ENCODE measurements around the gene SCAF8. TPM values are rescaled to one million over a fixed set of nuclear protein-coding genes. Genes with fewer than 3 reads are reported as not detected.
"Not testable (repeated sequence)": the region's sequence is repeated elsewhere in the genome, so short reads cannot be mapped to it uniquely, and the experiment has no call there.

Gene SCAF8
- total and polyA plus RNA-seq, 2 donors (not counting 1 experiment from before 2014, with no cell fraction given) = 25.7 to 75.2 TPM

DNA sequence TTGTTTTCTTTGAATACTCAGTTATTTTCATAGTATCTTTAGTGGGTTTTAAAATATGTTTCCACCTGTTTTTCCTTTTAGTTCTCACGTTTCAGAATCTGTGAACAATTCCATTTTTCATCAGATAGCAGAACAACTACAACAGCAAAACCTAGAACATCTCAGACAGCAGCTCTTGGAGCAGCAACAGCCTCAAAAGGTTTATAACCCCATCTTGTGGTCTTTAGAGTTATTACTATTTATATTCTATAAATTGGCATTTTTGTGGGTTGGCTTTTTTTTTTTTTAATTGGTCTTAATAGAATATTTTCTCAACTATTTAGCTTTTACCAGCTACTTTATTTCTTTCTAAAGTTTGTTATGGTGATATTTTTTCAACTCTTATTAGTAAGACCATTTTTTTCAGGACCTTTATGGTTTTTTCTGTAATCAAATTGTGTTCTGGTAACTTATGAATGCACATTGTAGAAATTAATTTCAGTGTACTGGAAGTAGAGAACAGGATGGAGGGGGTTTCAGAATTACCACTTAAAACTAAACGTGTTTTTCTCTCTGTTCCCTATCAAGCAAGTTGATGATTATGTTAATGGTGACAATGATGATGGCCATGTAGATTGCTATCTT is 72.2 kb downstream of the SCAF8 start:
- peaks cover 22 to 74% of the 10 kb centered on the region in 2 experiments for H3K36me3 ChIP-seq (replicated peaks in 1 of 2; ENCODE audit: control extremely low read depth in 1 of 2, control insufficient read depth in 1 of 2, extremely low read depth in 1 of 2, insufficient read depth in 2 of 2, low read length in 1 of 2)
- Mint-ChIP-seq H3K4me3 (no peak overlapping the region), H3K9me3 (ENCODE audit: insufficient read depth) (no peaks in the 10 kb centered on the region), H3K27me3 (no peaks in the 10 kb centered on the region), H3K27ac (no peak overlapping the region), H3K4me1 (peaks cover 4% of the 10 kb centered on the region)
- intact Hi-C loops (cut with micrococcal nuclease) = loop anchor here (1.0 kb wide), 2 partner anchors 72 to 130 kb away; partner anchors contain the start of gene SCAF8
- no peaks in the 10 kb centered on the region for H4K20me1 ChIP-seq (ENCODE audit: control insufficient read depth, insufficient read depth, low read length, poor library complexity, severe bottlenecking)
- ChIA-PET CTCF (interaction anchor here (0.8 to 10.6 kb wide), 14 partner anchors 8 to 369 kb away, joined by 3 to 267 read pairs (median 6); no protein-coding TSS in a partner anchor), POLR2A (interaction anchor here (0.5 kb wide), 1 partner anchor 121 kb away, joined by 3 read pairs; no protein-coding TSS in a partner anchor)
- H3K9me3 ChIP-seq (ENCODE audit: control extremely low read depth in 1 of 3, control insufficient read depth in 2 of 3, insufficient read depth in 1 of 3, low read length in 2 of 3) = no peaks in the 10 kb centered on the region
- DNase-seq (peak; percentile 57), ATAC-seq (ENCODE audit: low read depth) (peak; percentile 49)
- peaks cover 10% of the 10 kb centered on the region for H3K79me2 ChIP-seq (ENCODE audit: control insufficient read depth, insufficient read depth, low read length)
- no peak overlapping the region for H3K9ac ChIP-seq (ENCODE audit: low read length)
- no peak for TF ChIP-seq EZH2 (IDR thresholded peaks at IDR 0.05; ENCODE audit: borderline replicate concordance, insufficient read depth, low read depth, low read length, poor library complexity, severe bottlenecking)
- TF ChIP-seq, protein P1, sequence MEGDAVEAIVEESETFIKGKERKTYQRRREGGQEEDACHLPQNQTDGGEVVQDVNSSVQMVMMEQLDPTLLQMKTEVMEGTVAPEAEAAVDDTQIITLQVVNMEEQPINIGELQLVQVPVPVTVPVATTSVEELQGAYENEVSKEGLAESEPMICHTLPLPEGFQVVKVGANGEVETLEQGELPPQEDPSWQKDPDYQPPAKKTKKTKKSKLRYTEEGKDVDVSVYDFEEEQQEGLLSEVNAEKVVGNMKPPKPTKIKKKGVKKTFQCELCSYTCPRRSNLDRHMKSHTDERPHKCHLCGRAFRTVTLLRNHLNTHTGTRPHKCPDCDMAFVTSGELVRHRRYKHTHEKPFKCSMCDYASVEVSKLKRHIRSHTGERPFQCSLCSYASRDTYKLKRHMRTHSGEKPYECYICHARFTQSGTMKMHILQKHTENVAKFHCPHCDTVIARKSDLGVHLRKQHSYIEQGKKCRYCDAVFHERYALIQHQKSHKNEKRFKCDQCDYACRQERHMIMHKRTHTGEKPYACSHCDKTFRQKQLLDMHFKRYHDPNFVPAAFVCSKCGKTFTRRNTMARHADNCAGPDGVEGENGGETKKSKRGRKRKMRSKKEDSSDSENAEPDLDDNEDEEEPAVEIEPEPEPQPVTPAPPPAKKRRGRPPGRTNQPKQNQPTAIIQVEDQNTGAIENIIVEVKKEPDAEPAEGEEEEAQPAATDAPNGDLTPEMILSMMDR (IDR thresholded peaks at IDR 0.05) = peak; percentile 77
- no peak overlapping the region for H3K4me3 ChIP-seq (ENCODE audit: control extremely low read depth in 1 of 5, extremely low read depth in 1 of 5, insufficient read depth in 1 of 5, low read depth in 2 of 5, low read length in 4 of 5)
- no peak overlapping the region for H3K4me2 ChIP-seq (replicated peaks; ENCODE audit: low read depth, low read length, poor library complexity, severe bottlenecking)
- H2AFZ ChIP-seq (ENCODE audit: insufficient read depth, low read depth, low read length, poor library complexity, severe bottlenecking) = no peak overlapping the region
- peaks cover under 1 to 1% of the 10 kb centered on the region in 2 donors for H3K4me1 ChIP-seq (ENCODE audit: control insufficient read depth in 2 of 2, insufficient read depth in 2 of 2, low read length in 2 of 2)
- no peak overlapping the region for H3K27ac ChIP-seq (ENCODE audit: low read length in 2 of 2)
- WGBS (ENCODE audit: insufficient coverage) = 20% methylated on average over 1 of the region's 2 CpGs
- H3K27me3 ChIP-seq (replicated peaks in 1 of 4; ENCODE audit: control extremely low read depth in 1 of 4, control insufficient read depth in 3 of 4, insufficient read depth in 4 of 4, low read length in 3 of 4) = no peaks in the 10 kb centered on the region

DNA sequence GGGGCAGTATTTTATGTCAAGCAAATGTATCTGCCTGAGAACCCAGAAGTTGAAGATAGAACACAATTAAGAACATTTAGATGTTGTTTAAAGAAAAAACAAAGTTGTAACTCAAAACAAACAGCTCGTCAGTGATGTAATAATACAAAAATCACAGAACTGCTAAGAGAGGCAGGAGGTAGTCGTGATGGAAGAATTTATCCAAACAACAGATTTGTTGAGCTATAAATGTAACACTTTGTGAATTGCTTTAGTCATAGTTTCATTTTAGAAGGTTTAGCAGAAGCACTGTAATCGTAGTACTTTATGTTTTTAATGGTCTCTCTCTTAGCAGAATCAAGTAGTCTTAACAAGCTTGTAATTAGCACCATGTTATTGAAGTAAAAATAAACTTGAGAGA is 73.6 kb downstream of the SCAF8 start:
- no peaks in the 10 kb centered on the region for H3K27me3 ChIP-seq (replicated peaks in 1 of 4; ENCODE audit: control extremely low read depth in 1 of 4, control insufficient read depth in 3 of 4, insufficient read depth in 4 of 4, low read length in 3 of 4)
- H3K4me2 ChIP-seq (replicated peaks; ENCODE audit: low read depth, low read length, poor library complexity, severe bottlenecking) = no peak overlapping the region
- DNase-seq (no peak), ATAC-seq (ENCODE audit: low read depth) (no peak)
- Mint-ChIP-seq H3K4me1 (no peaks in the 10 kb centered on the region), H3K9me3 (ENCODE audit: insufficient read depth) (no peaks in the 10 kb centered on the region), H3K4me3 (no peak overlapping the region), H3K27ac (no peak overlapping the region), H3K27me3 (no peaks in the 10 kb centered on the region)
- no CpG with 5 or more reads among the region's 3 CpGs for WGBS (ENCODE audit: insufficient coverage)
- ChIA-PET POLR2A (no interaction called here), CTCF (interaction anchor here (1.5 to 10.6 kb wide), 7 partner anchors 11 to 137 kb away, joined by 3 to 267 read pairs (median 8); no protein-coding TSS in a partner anchor)
- H4K20me1 ChIP-seq (ENCODE audit: control insufficient read depth, insufficient read depth, low read length, poor library complexity, severe bottlenecking) = no peaks in the 10 kb centered on the region
- intact Hi-C loops (cut with micrococcal nuclease) = no loop called here
- no peak overlapping the region for H3K27ac ChIP-seq (ENCODE audit: low read length in 2 of 2)
- peaks cover 10% of the 10 kb centered on the region for H3K79me2 ChIP-seq (ENCODE audit: control insufficient read depth, insufficient read depth, low read length)
- H3K36me3 ChIP-seq (replicated peaks in 1 of 2; ENCODE audit: control extremely low read depth in 1 of 2, control insufficient read depth in 1 of 2, extremely low read depth in 1 of 2, insufficient read depth in 2 of 2, low read length in 1 of 2) = peaks cover 23 to 76% of the 10 kb centered on the region in 2 experiments
- no peak overlapping the region for H2AFZ ChIP-seq (ENCODE audit: insufficient read depth, low read depth, low read length, poor library complexity, severe bottlenecking)
- TF ChIP-seq EZH2 (IDR thresholded peaks at IDR 0.05; ENCODE audit: borderline replicate concordance, insufficient read depth, low read depth, low read length, poor library complexity, severe bottlenecking) = no peak
- TF ChIP-seq, protein P1 (IDR thresholded peaks at IDR 0.05) = no peak
- H3K9ac ChIP-seq (ENCODE audit: low read length) = no peak overlapping the region
- no peak overlapping the region for H3K4me3 ChIP-seq (ENCODE audit: control extremely low read depth in 1 of 5, extremely low read depth in 1 of 5, insufficient read depth in 1 of 5, low read depth in 2 of 5, low read length in 4 of 5)
- H3K9me3 ChIP-seq (ENCODE audit: control extremely low read depth in 1 of 3, control insufficient read depth in 2 of 3, insufficient read depth in 1 of 3, low read length in 2 of 3) = no peaks in the 10 kb centered on the region
- no peaks in the 10 kb centered on the region for H3K4me1 ChIP-seq (ENCODE audit: control insufficient read depth in 2 of 2, insufficient read depth in 2 of 2, low read length in 2 of 2)

DNA sequence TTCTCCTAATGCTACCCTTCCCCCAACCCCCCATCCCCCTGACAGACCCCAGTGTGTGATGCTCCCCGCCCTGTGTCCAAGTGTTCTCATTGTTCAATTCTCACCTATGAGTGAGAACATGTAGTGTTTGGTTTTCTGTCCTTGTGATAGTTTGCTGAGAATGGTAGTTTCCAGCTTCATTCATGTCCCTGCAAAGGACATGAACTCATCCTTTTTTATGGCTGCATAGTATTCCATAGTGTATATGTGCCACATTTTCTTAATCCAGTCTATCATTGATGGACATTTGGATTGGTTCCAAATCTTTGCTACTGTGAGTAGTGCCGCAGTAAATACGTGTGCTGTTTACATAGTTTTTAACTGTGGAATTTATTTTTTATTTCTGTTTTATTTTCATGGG is 78.4 kb downstream of the SCAF8 start:
- peaks cover 20 to 69% of the 10 kb centered on the region in 2 experiments for H3K36me3 ChIP-seq (replicated peaks in 1 of 2; ENCODE audit: control extremely low read depth in 1 of 2, control insufficient read depth in 1 of 2, extremely low read depth in 1 of 2, insufficient read depth in 2 of 2, low read length in 1 of 2)
- H3K9ac ChIP-seq (ENCODE audit: low read length); H3K27me3 ChIP-seq (replicated peaks in 1 of 4; ENCODE audit: control extremely low read depth in 1 of 4, control insufficient read depth in 3 of 4, insufficient read depth in 4 of 4, low read length in 3 of 4); H3K4me3 Mint-ChIP-seq; ATAC-seq (ENCODE audit: low read depth); DNase-seq; CTCF ChIA-PET; H3K27me3 Mint-ChIP-seq; H3K9me3 Mint-ChIP-seq (ENCODE audit: insufficient read depth); H2AFZ ChIP-seq (ENCODE audit: insufficient read depth, low read depth, low read length, poor library complexity, severe bottlenecking); H3K9me3 ChIP-seq (ENCODE audit: control extremely low read depth in 1 of 3, control insufficient read depth in 2 of 3, insufficient read depth in 1 of 3, low read length in 2 of 3); POLR2A ChIA-PET; H3K4me2 ChIP-seq (replicated peaks; ENCODE audit: low read depth, low read length, poor library complexity, severe bottlenecking); H3K27ac Mint-ChIP-seq; H3K4me3 ChIP-seq (ENCODE audit: control extremely low read depth in 1 of 5, extremely low read depth in 1 of 5, insufficient read depth in 1 of 5, low read depth in 2 of 5, low read length in 4 of 5); intact Hi-C loops (cut with micrococcal nuclease); H3K27ac ChIP-seq (ENCODE audit: low read length in 2 of 2): not testable (repeated sequence)
- peaks cover 39% of the 10 kb centered on the region for H3K4me1 Mint-ChIP-seq
- H3K79me2 ChIP-seq (ENCODE audit: control insufficient read depth, insufficient read depth, low read length) = peaks cover 15% of the 10 kb centered on the region
- WGBS (ENCODE audit: insufficient coverage) = no CpG with 5 or more reads among the region's 3 CpGs
- peaks cover 22 to 25% of the 10 kb centered on the region in 2 donors for H3K4me1 ChIP-seq (ENCODE audit: control insufficient read depth in 2 of 2, insufficient read depth in 2 of 2, low read length in 2 of 2)
- peaks cover 20% of the 10 kb centered on the region for H4K20me1 ChIP-seq (ENCODE audit: control insufficient read depth, insufficient read depth, low read length, poor library complexity, severe bottlenecking)
